IPS-NIHi11 (cell line): ENCODE data around the gene UPK3BL1.
"Not testable (repeated sequence)": the region's sequence is repeated elsewhere in the genome, so short reads cannot be mapped to it uniquely, and the experiment has no call there.

Source experiments
- DNase-seq: peaks from one replicate; pipeline ENCODE4 v3.0.0; 2012; ENCODE audit warnings: mixed read lengths, low spot score

UPK3BL1 gene

GRCh38 chr7:102627271-102627904, 15.2 kb downstream of the UPK3BL1 start:
- not testable (repeated sequence) for DNase-seq

- DNase-seq, result not testable (repeated sequence)
These were observed 24.5 kb downstream of the UPK3BL1 start for GRCh38 chr7:102618122-102618521.

- not testable (repeated sequence) for DNase-seq
These were observed 26.0 kb downstream of the UPK3BL1 start, which contains the start of gene RASA4 for GRCh38 chr7:102616507-102617125. Gene RASA4 (minus strand): TSS chr7:102616756. CDS start chr7:102616689, 67 bp downstream.

DNA sequence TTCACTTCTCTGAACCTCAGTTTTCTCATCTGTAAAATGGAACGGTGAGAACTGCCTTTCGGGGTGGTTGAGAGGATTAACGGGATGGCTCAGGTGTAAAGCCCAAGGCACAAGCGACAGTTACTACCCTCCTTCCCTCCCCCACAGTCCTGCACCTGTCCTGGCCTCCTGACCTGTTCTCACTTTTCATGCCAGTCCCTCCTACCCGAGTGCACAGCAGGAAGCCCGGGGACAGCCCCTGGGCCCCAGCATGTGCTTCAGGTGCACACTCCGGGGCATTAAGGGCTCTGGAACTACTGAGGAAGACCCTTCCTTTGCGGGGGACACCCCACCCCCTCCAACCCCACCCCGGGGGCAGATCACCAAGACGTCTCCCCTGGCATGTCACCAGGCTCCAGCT, 26.7 kb downstream of the UPK3BL1 start:
- DNase-seq, result not testable (repeated sequence)

DNA sequence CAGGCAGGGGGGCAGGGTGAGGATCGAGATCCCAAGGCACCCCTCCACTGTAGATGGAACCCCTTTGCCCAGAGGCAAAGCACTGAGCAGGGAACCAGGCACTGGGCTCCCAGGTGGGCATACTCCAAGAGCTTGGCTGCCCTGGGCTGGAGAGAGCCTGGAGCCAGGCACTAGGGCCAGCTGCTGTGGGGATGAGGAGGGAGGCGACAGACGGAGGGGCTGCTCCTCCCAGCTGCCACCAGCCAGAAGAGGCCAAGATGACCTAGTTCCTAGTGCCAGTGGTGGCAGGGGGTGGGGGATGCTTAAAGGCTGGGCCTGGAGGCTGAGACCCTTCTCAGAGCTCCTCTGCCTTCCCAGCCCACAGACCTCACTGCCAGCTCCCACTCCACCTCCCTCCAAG, 27.7 kb downstream of the UPK3BL1 start:
- DNase-seq, result not testable (repeated sequence)

- DNase-seq, result not testable (repeated sequence)
These were observed 28.3 kb downstream of the UPK3BL1 start for GRCh38 chr7:102614346-102614697.

DNA sequence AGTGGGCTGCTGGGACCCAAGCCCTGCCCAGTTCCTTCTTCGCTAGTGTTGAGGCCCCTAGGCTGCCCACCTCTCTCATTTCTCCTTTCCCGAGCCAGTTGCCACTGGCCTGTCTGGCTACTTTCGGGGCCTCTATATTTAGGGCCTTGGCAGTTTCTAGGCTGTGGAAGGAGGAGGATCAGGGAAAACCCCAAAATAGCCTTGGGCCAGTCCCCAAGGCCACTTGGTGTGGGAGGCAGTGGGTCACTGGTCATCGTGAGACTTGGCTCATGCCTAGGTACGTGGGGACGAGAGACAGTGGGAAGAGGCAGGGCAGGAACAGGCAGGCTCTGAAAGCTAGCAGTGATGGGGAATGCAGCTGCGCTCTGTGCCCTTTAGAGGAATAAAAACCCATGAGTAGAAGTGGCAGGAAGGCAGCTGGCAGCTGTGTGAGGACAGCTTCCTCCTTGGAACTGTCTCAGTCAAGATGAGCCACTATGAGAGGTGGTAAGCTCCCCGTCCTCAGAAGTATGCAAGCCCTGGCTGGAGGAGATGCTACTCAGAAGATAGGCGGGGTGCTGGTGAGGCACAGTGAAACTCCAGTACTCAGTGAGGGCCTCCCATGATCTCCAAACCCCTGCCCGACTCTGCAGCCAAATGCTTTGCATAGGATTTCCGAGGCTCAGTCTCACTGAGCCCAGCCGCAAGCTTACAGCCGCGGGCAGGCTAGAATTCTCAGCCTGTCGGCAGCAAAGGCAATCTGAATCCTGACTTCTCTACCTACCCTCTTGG, 28.8 kb downstream of the UPK3BL1 start:
- DNase-seq, result not testable (repeated sequence)

GRCh38 chr7:102611675-102612325, 30.8 kb downstream of the UPK3BL1 start:
- DNase-seq, result not testable (repeated sequence)

- DNase-seq, result not testable (repeated sequence)
These were observed 31.4 kb downstream of the UPK3BL1 start for GRCh38 chr7:102611013-102611674.

GRCh38 chr7:102610441-102610840, 32.1 kb downstream of the UPK3BL1 start:
- not testable (repeated sequence) for DNase-seq

DNA sequence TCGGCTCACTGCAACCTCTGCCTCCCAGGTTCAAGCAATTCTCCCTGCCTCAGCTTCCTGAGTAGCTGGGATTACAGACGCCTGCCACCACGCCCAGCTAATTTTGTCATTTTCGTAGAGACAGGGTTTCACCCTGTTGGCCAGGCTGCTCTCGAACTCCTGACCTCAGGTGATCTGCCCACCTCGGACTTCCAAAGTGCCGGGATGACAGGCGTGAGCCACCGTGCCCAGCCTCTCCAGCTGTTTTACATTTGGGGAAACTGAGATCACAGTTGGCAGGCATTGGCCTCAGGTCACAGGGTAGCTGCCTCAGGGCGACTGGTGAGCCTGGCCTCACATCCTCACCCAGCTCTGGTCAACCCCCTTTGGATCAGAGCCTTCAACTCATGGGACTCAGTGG, 32.9 kb downstream of the UPK3BL1 start:
- not testable (repeated sequence) for DNase-seq

DNA sequence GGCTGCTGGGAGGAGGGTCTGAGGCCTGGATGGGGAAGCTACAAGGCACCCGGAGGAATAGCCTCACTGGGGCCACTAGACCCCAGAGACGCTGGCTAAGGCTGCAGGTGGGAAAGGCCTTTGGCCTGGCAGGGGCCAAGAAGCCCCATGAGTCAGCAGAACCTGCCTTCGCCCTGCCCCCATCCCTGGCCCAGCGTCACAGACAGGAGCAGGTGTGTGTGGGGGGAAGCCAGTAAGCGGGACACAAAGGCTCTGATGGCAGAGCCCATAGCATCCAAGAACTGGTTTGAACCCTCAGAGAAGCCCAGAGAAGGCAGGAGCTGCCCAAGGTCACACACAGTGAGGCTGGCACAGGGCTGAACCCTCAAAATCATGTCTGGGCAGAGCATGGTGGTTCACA, 35.7 kb downstream of the UPK3BL1 start:
- DNase-seq, result not testable (repeated sequence)

DNA sequence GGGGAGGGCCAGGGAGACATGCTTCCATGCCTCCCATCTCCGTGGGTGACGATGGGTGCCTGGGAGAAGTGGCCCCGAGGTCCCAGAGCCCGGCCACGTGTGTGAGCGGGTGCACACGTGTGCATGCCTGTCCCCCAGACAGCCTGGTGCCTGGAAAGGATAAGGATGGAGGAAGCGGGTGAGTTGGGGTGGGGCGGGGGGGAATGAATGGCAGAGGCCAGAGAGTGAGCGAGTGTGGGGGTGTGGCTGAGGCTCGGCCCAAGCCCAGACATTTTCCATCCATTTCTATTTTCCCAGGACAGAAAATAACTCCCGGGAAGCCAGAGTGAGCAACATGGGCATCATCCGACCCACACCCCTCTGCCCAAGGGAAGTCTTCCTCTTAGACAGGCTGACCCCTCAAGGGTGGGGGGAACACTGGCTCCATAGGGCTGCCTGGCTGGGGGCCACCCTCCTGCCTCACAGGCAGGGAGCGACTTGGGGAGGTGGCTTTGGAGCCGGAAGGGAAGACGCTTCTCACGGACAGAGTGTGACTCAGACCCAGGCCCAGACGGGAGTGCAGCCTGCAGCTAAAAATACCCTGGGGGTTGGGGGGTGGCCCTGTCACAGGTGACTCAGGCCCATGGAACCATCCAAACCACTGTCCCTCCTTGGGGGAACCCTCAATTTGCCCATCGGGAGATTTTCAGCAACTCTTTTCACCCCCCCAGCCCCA, 38.0 kb downstream of the UPK3BL1 start:
- DNase-seq, result not testable (repeated sequence)

- DNase-seq, result not testable (repeated sequence)
These were observed 40.3 kb downstream of the UPK3BL1 start for GRCh38 chr7:102602317-102602716.

GRCh38 chr7:102599699-102600098, 42.9 kb downstream of the UPK3BL1 start:
- DNase-seq, result not testable (repeated sequence)

- DNase-seq, result not testable (repeated sequence)
These were observed 46.6 kb downstream of the UPK3BL1 start for GRCh38 chr7:102596036-102596435.

- not testable (repeated sequence) for DNase-seq
These were observed 48.8 kb downstream of the UPK3BL1 start for GRCh38 chr7:102593637-102594334.

GRCh38 chr7:102592477-102593019, 50.0 kb downstream of the UPK3BL1 start:
- not testable (repeated sequence) for DNase-seq

- not testable (repeated sequence) for DNase-seq
These were observed 52.7 kb downstream of the UPK3BL1 start for GRCh38 chr7:102589857-102590256.
